ENCODE measurements around the gene CTDP1.

DNA sequence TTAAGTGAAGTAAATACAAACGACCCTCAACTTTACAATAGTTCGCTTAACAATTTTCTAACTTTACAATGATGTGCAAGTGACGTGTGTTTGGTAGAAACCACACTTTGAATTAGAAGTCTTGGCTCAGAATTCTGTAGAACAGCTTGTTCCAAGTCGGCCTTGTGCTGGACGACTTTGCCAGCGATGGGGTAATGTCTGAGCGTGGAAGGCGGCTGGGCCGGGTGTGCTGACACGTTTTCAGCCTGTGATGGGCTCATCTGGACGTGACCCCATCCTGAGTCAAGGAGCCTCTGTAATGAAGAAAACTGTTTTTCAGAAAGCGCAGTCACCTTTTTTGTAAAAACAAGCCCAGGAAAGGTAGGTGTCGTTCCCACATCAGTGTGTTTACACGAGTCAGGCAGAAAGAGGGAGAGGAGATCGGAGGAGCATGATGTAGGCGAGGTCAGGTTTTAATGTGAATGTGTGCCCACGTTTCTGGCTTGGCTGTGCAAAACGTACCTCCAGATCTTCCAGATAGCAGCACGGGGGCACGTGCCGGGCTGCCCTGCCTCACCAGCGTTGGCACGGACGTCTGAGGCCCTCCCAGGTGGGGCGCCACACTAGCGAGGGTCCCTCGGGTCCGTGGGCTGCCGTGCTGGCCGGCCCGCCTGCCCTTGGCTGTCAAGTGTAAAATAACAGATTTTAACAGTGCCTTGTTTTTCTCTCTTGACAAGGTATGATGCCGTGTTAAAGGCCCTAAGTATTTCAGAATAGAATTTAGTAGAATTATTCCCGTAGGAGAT, 54.6 kb downstream of the CTDP1 start:
- TF ChIP-seq, protein P1, sequence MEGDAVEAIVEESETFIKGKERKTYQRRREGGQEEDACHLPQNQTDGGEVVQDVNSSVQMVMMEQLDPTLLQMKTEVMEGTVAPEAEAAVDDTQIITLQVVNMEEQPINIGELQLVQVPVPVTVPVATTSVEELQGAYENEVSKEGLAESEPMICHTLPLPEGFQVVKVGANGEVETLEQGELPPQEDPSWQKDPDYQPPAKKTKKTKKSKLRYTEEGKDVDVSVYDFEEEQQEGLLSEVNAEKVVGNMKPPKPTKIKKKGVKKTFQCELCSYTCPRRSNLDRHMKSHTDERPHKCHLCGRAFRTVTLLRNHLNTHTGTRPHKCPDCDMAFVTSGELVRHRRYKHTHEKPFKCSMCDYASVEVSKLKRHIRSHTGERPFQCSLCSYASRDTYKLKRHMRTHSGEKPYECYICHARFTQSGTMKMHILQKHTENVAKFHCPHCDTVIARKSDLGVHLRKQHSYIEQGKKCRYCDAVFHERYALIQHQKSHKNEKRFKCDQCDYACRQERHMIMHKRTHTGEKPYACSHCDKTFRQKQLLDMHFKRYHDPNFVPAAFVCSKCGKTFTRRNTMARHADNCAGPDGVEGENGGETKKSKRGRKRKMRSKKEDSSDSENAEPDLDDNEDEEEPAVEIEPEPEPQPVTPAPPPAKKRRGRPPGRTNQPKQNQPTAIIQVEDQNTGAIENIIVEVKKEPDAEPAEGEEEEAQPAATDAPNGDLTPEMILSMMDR (IDR thresholded peaks at IDR 0.05 in 4 of 5, conservative IDR thresholded peaks at IDR 0.05 in 1 of 5) = no peak
- no peak for TF ChIP-seq POLR2A (IDR thresholded peaks at IDR 0.05)

All from gastrocnemius medialis (tissue), 4 donors.